Measurements from ENCODE around the gene SPATS2. TPM values are rescaled to one million over a fixed set of nuclear protein-coding genes. Genes with fewer than 3 reads are reported as not detected.
A peak's percentile ranks its signal among the peaks of the same experiment; 100 is the strongest.

Gene SPATS2
- polyA plus RNA-seq, 3 donors: 44.3 to 56.9 (median 48.8) TPM

DNA sequence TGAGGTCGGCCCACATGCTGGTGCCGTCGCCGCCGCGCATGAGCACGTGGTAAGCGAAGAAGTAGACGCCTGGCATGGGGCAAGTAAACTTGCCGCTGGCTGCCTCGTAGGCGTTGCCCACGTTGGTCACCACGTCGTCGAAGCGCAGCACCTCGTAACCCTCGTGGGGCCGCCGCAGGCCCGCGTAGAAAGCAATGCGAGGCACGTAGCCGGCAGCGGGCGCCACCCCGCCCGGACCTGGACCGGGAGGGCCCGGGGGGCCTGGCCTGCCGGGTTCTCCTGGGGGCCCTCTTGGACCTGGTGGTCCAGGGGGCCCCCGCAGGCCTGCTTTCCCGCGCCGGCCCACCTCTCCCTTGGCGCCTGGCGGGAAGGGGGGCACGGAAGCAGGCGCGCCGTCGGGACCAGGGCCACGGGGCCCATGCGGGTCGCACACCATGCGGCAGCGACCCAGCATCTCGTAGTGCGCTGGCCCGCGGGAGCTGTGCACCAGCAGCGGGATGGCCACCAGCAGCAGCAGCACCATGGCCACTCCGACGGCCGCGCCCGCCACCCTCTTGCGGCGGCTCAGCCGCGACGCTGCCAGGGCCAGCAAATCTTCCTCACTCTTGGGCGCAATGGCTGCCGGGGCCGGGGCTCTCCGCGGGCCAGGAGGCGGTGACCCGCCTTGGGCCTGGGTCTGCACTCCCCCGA, 31.2 kb upstream of the SPATS2 start:
- DNase-seq (ENCODE audit: low read depth in 3 of 3, low spot score in 2 of 3): no peak

DNA sequence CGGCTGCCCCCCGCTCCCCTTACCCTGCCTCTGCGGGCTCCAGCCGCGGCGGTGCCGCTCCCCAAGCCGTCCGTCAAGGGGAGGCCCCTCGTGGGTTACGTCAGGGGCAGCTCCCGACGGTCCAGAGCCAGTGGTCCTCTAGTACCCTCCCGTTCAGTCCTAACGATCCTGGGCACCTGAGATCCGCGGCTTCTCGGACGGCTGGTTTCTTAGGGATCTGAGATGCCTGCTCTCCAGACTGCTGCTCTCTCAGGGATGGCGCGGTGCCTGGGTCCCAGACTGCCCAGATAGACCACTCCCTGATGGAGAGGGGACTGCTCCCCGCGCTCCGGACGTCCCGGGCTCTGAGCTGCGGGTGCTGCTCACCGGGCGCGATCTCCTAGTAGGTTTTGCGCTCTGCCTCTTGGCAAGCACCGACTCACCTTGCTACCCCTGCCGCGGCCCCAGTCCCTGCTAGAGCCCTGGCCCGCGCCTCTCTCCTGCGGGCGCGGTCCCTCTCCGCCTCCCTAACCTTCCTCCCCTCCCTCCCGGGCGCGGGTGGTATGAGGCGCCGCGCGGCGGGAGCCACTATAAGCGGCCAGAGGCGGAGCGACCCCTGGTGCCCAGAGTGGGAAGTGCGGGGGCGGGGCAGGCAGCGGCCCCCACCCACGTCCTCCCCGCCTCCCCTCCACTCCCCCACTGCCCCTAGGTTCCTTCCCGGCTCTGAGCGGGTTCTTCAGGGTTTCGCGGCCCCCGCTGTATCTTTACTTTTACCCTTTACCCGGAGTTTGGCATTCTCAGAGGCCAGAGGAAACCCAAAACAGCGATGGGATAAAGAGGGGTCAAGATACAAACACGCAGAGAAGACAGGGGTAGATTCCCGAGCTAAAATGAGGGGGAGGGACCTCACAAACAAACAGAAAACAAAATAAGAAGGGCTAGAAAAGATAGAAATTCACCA, 30.3 kb upstream of the SPATS2 start, which contains the start of gene C1QL4:
Gene C1QL4, minus strand, starts transcription at position 544 of the 940 bp plus-strand sequence. CDS start 711 bp downstream, outside the sequence.
- DNase-seq (ENCODE audit: low read depth in 3 of 3, low spot score in 2 of 3): no peak

DNA sequence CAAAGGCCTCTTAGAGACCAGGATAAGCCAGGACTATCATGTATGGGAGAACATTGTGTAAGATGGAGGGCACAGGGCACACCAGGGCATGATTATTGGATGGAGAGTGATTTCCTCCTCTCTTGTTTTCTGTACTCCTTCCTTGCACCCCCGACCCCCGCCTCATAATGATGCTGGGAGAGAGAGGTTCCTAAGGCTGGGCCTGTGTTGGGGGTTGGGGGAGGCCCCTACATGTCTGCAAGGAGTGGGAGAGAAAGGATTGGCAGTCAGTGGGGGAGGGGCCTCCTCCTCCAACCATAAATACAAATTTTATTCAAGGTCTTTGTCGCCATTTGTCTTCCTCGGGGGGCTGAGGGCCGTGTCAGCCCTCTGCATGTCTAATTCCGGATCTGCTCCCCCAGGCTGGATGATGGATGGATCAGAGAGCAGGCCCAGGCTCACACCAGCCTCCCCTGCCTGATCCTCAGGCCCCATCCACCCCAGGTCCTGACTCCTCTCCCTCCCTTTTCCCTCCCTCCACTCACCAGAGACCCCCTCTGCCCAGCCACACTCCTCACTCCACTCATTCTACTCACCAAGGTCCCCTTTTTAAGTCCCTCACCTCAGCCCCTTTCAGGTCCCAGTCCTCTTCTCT, 28.3 kb upstream of the SPATS2 start:
- no peak for DNase-seq (ENCODE audit: low read depth in 3 of 3, low spot score in 2 of 3)

- no peak for DNase-seq (ENCODE audit: low read depth in 3 of 3, low spot score in 2 of 3)
Measured at GRCh38 chr12:49339464-49339861, 27.8 kb upstream of the SPATS2 start.

- no peak for DNase-seq (ENCODE audit: low read depth in 3 of 3, low spot score in 2 of 3)
Measured at GRCh38 chr12:49340095-49340870, 27.0 kb upstream of the SPATS2 start.

DNA sequence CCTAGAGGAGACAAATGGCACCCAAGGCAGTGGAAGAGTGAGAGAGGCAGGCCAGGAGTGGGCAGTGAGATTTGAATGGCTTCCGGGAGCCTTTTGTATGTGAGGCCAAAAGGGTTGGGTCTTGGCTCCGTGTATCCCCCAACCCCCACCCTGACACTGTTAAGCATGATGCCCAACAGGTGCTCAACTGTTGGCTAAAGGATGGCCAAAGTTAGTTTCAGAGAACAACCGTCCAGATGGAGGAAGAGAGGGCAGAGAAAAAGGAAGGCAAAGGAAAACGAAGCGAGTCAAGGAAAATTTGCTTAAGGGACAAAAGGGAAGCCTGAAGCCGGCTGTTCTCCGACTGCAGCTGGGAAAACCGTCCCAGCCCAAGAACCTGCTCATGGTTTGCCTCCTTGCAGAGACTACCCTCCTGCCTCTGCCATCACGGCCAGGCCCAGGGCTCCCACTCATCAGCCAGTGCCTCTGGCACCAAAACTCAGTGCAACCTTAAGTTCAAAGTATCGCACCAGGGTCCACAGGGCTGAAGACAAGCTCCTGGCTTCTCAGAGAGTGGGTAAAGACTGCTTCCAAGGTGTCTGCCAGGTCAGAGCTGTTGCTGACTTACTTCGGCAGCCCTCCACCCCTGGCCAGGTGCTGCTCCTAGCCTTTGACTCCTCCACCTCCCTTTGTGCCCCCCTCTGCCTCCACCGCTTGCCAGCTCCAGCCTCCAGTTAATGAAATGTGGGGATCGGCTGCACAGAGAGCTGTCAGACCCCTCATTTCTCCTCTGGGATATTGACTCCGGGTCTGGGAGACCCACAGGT, 26.1 kb upstream of the SPATS2 start:
- no peak for DNase-seq (ENCODE audit: low read depth in 3 of 3, low spot score in 2 of 3)

GRCh38 chr12:49341777-49342065, 25.5 kb upstream of the SPATS2 start:
- DNase-seq (ENCODE audit: low read depth in 3 of 3, low spot score in 2 of 3): no peak

- DNase-seq (ENCODE audit: low read depth in 3 of 3, low spot score in 2 of 3): peak in 1 of 3 donors; percentile 87
Measured at GRCh38 chr12:49342066-49342913, 25.0 kb upstream of the SPATS2 start.

- DNase-seq (ENCODE audit: low read depth in 3 of 3, low spot score in 2 of 3): no peak
Measured at GRCh38 chr12:49342914-49343731, 24.1 kb upstream of the SPATS2 start.

GRCh38 chr12:49344486-49345050, 22.7 kb upstream of the SPATS2 start:
- no peak for DNase-seq (ENCODE audit: low read depth in 3 of 3, low spot score in 2 of 3)

GRCh38 chr12:49345051-49345824, 22.0 kb upstream of the SPATS2 start:
- no peak for DNase-seq (ENCODE audit: low read depth in 3 of 3, low spot score in 2 of 3)

DNA sequence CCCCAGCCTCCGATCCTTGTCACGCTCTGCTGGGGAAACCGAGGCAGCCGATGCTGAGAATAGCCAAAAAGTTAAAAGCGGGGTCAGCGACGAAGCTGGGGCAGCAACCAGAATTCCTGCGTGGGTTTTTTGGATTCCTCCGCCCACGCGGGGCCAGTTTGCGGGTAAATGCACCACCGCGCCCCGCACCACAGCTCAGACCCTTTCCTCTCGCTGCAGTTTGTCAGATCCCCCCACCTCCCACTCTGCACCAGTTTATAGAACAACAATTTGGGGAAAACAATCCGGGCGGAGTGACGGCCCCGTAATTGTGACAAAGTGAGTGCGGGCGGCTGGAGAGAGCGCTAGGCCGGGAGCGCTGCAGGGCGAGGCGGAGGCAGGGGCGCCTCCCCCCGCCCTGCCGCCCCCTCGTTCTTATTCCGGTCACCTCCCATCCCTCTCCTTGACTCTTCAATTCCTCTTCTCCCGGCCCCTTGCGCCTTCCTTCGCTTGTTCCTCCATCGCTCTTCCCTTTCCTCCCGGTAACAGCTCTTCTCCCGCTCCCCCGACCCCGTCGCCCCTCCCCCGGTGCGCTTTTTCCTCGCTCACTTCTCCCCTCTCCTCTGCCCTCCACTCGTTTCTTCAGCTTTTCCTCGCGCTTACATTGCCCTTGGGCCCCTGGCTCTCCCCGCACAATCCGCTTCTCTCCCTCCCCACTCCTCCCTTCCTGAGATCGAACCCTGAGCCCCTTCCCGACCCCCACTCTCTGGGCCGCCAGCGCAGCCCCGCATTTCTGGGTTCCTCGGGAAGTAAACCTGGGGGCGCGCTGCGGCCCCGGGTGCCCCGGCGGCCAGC, 21.2 kb upstream of the SPATS2 start:
- no peak for DNase-seq (ENCODE audit: low read depth in 3 of 3, low spot score in 2 of 3)

GRCh38 chr12:49346659-49347310, 20.5 kb upstream of the SPATS2 start, which contains the start of gene DNAJC22:
DNAJC22 (plus strand) TSS chr12:49346888; CDS start chr12:49348873, 1,985 bp downstream.
- no peak for DNase-seq (ENCODE audit: low read depth in 3 of 3, low spot score in 2 of 3)

- DNase-seq (ENCODE audit: low read depth in 3 of 3, low spot score in 2 of 3): no peak
Measured at GRCh38 chr12:49347311-49348193, 19.7 kb upstream of the SPATS2 start.

All from right renal cortex interstitium (tissue), 3 donors.